HG02571 (cell line): Measurements from ENCODE around the gene F2.
"Not testable (repeated sequence)": the region's sequence is repeated elsewhere in the genome, so short reads cannot be mapped to it uniquely, and the experiment has no call there.

Experiments used
- ATAC-seq: cut with Tn5 transposase; IDR thresholded peaks from one replicate; pipeline ENCODE4 v1.9.1; 2021; ENCODE audit warnings: mild to moderate bottlenecking, moderate library complexity; ENCODE audit not compliant: unreplicated experiment

Gene F2

GRCh38 chr11:46719048-46719542, at the start of gene F2:
F2 (plus strand) TSS chr11:46719213; CDS start chr11:46719236, 23 bp downstream.
- ATAC-seq, result no peak

- no peak for ATAC-seq
Observed at GRCh38 chr11:46669711-46670139, 49.3 kb upstream of the F2 start.

- ATAC-seq, result not testable (repeated sequence)
Observed at GRCh38 chr11:46670521-46670920, 48.5 kb upstream of the F2 start.

GRCh38 chr11:46671958-46672315, 47.1 kb upstream of the F2 start:
- no peak for ATAC-seq

GRCh38 chr11:46672381-46672839, 46.6 kb upstream of the F2 start:
- ATAC-seq, result no peak

- no peak for ATAC-seq
Observed at GRCh38 chr11:46673713-46674462, 45.1 kb upstream of the F2 start.

GRCh38 chr11:46674463-46675287, 44.3 kb upstream of the F2 start:
- no peak for ATAC-seq

- ATAC-seq, result no peak
Observed at GRCh38 chr11:46675288-46675851, 43.6 kb upstream of the F2 start.

- no peak for ATAC-seq
Observed at GRCh38 chr11:46675949-46676348, 43.1 kb upstream of the F2 start.

GRCh38 chr11:46676436-46677158, 42.4 kb upstream of the F2 start:
- no peak for ATAC-seq

- no peak for ATAC-seq
Observed at GRCh38 chr11:46677169-46677568, 41.8 kb upstream of the F2 start.

- ATAC-seq, result no peak
Observed at GRCh38 chr11:46677991-46678740, 40.8 kb upstream of the F2 start.

- ATAC-seq, result no peak
Observed at GRCh38 chr11:46678741-46679130, 40.3 kb upstream of the F2 start.

GRCh38 chr11:46679241-46680163, 39.5 kb upstream of the F2 start:
- ATAC-seq, result no peak

- ATAC-seq, result no peak
Observed at GRCh38 chr11:46680164-46680760, 38.8 kb upstream of the F2 start.

GRCh38 chr11:46680815-46681214, 38.2 kb upstream of the F2 start:
- no peak for ATAC-seq

- no peak for ATAC-seq
Observed at GRCh38 chr11:46681814-46682213, 37.2 kb upstream of the F2 start.
